Middle frontal gyrus (tissue), 1 donor: ENCODE data around the gene NLRC3.

Experiments
- DNase-seq: peaks from one replicate; pipeline ENCODE4 v3.0.0-alpha.2; 2015; ENCODE audit warnings: low spot score; ENCODE audit errors: extremely low spot score

Gene NLRC3

DNA sequence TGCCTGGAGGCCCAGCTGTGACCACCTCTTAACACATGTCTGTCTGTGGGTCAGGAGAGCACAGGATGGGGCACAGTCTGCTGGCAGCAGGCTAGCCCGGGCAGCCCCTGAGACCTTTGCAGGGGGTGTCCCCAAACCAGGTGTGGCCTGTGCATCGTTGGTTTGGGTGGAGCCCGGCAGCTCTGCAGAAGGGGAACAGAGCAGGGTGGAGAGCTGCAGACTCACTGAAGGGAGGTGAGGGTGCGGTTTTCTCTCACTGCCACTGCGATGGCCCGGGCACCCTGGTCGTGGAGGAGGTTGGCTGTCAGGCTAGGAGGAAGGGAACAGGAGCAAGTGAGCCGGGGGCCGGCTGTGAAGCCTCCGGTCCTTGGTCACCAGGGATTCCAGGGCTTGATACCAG lies 28.8 kb downstream of the NLRC3 start:
- no peak for DNase-seq

DNA sequence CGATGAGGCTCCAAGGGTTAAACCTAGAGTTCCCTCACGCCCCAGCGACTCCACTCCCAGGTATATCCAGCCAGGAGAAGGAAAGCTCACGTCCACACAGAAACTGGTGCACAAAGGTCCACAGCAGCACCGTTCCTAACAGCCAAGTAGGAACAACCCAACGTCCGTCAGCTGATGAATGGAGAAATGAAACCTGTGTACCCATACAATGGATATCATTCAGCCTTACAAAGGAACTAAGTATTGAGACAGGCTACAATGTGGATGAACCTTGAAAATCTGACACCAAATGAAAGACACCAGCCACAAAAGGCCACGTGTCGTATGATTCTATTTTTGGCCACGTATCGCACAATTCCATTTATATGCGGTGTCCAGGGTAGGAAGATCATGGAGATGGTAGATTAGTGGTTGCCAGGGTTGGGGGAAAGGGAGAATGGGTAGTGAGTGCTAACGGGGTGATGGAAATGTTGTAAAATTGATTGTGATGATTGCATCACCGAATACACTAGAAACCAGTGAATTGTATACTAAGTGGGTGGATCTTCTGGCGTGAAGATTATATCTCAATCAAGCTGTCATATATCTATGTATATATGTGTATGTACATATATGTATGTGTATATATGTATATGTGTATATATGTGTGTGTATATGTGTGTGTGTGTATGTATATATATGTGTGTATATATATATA lies 30.1 kb downstream of the NLRC3 start:
- DNase-seq = no peak

DNA sequence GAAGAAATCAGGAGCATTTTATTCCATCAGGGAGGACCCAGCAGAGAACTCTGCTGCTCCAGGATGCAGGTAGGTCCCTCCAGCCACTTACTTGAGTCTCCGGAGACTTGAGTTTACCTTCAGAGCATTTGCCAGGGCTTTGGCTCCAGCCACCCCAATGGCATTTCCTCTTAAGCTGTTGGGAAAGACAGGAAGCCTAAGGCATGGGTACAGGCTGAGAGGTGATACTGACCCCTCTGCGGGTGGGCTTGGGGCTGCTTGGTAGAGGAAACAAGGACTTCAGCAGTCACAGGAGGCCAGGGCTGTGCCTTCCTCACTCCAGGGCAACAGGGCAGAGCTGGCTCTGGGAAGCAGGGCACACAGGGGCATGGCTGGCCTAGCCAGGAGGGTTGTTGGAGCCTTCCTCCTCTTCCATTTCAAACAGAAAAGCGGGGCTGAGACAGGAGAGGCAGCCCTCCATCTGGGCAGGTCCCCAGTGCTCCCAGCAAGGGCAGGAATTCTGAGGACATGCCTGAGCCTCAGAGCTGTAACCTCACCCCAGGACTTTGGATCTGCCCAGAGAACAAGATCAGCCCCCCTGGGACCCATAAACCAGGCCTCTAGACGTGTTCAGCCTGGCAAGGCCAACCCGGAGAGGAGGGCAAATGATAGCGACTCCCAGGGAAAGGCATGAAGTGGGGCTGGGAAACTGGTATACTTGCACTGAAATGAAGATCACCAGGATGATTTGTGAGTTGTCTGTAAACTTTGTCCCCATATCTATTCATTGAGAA lies 34.4 kb downstream of the NLRC3 start:
- no peak for DNase-seq

DNA sequence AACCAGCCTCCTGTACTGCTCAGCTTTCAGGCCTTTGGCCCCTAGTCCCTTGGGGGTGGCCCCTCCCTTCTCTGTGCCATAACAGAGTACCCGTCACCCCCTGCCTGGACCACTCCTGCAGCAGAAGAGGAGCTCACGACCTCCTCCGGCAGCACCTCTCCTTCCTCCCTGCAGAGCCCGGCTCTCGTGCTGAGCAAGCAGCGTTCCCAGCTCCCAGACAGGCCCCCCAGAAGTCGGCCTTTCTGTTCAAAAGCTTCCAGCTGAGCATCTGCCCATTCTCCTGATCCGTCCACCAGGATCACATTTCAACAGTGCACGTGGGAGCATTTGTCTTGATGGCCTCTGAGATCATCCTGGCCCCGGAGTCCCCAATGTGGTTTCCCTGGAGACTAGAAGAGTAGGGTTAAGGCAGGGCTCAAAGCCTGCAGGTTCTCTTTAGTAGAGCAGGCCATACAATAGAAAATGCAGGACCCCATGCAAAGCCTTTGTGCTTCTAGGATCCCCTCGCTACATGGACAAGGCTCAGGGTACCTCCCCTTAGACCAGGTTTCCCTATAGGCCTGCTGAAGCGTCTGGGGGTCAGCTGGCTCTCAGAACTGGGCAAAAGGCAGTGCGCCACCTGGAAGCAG lies 35.6 kb downstream of the NLRC3 start:
- DNase-seq = no peak

DNA sequence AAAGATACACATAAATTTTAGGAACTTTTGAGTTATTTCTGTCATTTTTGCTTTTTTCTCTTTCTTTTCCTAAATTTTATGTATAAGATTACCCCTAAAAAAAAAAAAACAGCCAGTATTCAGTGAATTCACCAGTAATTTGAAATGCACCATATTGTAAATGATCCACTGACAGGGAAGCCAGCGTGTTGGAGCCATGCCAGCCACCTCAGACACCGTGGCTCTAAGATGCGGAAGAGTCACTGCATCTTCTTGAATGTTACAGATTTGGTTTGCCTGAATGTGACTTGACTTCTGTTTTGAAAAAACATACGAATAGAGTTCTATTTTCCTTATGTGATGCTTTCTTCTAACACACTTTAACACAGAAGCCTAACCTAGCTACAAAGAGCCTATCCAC lies 39.0 kb downstream of the NLRC3 start:
- DNase-seq = no peak

DNA sequence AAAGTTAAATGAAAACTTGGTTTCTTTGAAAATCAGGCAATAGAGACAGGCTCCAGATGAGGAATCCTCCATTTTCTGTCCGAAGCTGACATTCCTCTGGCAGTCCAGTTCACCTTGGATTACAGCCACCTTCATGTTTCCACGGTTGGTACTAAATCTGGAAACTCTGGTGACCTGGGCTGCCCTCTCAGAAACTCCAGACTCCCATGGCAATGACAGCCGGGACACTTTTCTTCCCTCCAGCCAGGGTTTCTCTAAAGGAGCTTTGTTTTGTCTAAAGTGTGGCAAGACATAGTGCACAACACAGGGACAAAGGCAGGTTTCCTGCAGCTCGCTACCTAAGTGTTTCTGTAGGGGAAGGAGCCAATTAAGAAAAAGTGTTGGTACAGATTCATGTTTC lies 40.4 kb downstream of the NLRC3 start:
- no peak for DNase-seq

DNA sequence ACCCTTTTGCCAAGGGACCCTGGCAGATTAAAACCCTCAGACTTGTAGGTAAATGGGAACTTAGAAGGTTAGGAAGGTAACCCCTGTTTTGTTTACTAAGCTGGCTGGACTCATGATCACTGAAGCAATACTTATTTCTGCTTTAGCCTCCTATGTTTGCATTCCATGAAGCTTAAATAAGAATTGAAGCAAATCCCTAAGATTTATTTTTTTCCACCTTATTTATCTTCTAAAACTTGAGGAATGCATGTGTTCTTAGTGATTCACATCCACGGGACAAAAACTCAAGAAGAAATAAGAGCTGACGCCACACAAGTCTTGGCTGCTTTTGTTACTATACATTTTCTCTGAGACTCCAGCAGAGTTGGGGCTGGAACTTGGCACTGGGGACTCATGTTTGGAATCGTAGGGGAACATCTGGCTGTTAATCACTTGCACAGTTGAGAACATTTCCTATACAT lies 40.9 kb downstream of the NLRC3 start:
- DNase-seq = no peak

DNA sequence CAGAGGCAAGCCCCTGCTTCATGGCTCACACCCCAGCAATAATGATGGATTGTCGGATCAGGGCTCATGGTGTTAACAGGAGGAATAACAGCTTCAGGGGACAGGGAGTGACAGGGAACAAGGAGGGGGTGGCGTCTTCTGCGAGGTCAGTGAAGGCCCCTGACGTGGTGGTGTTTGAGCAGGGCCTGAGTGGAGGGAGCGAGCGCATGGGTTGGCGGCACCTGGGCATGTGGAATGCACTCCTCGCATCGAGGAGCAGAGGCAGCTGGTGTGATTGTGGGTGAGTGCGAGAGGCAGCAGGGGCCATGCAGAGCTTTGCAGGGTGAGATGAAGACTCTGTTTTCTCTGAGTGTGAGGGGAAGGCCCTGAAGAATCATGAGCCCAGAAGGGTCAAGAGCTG lies 43.1 kb downstream of the NLRC3 start:
- DNase-seq = no peak

DNA sequence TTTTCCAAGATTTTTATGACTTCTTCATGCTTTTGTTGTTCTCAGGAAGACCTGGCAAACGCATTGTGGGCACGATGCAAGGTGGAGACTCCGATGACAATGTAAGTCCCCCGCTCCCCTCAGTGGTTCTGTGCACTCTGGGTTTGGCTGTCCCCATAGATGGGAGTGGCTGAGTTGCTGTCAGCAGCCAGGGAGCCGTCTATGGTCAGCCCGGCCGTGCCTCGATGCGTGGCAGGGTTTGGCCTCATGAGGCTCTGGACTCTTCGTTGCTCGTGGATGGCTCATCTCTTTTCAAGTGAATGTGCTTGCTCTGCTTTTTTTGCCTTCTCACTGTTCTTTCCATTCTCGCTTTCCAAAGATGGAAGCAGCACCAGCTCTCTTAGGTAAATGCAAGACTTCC lies 44.5 kb downstream of the NLRC3 start:
- no peak for DNase-seq

DNA sequence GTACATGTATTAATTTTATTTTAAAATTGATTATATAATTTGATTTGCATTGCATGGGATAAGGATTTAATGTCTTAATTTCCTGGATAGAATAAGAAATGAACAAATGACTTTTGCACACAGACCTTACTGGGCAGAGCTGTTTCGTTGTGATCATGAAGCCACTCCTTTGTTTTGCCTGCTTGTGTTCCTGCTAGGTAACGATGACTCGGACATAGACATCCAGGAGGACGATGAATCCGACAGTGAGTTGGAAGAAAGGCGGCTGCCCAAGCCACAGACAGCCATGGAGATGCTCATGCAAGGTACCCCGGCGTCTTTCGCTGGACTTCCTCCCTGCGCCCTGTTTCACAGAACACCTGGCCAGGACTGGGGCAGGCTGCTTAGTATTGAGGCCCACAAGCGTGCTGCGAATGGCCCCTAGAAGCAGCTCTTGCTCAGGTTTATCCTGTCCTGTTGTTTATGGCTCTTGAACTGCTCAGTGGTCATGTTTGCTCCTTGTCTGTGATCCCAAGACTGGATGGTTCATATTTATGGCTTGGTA lies 46.8 kb downstream of the NLRC3 start:
- DNase-seq = no peak

DNA sequence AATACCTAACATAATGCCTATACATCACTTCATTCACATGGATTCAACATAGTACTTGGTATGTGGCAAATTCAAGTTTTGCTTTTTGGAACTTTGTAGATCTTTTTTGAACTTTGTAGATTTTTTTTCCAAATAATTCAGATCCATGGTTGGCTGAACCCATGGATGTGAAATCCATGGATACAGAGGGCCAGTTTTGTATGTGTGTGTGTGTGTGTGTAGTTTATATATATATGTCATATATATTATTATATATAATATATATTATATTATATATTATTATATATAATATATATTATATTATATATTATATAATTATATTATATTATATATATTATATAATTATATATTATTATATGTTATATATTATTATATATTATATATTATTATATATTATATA lies 48.0 kb downstream of the NLRC3 start:
- no peak for DNase-seq

DNA sequence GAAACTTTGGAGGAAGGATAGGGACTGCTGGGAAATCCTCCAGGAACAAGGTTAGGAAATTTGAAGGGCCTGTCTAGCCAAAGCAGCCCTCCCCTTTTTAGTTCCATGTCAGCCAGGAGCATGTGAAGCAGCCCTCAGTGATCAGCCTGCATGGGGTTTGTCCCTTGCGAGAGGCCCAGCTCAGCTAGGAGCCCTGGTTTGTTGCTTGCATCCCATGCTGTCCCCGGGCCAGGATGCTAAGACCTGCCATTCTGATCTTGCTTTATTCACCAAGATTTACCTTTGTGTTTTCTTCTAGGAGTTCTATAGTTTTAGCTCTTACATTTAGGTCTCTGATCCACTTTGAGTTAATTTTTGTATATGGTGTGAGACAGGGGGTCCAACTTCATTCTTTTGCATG lies 48.8 kb downstream of the NLRC3 start:
- no peak for DNase-seq

DNA sequence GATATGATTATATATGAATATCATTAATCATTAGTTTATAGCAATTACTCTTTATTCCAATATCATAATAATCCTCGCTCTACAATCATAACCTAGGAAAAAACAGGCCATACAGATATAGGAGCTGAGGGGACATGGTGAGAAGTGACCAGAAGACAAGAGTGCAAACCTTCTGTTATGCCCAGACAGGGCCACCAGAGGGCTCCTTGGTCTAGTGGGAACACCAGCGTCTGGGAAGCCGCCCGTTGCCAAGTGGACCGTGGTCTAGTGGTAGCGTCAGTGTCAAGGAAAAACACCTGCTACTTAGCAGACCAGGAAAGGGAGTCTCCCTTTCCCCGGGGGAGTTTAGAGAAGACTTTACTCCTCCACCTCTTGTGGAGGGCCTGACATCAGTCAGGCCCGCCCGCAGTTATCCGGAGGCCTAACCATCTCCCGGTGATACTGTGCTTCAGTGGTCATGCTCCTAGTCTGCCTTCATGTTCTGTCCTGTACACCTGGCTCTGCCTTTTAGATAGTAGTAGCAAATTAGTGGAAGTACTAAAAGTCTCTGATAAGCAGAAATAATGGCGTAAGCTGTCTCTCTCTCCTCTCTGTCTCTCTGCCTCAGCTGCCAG lies 49.9 kb downstream of the NLRC3 start:
- DNase-seq = peak; percentile 36

DNA sequence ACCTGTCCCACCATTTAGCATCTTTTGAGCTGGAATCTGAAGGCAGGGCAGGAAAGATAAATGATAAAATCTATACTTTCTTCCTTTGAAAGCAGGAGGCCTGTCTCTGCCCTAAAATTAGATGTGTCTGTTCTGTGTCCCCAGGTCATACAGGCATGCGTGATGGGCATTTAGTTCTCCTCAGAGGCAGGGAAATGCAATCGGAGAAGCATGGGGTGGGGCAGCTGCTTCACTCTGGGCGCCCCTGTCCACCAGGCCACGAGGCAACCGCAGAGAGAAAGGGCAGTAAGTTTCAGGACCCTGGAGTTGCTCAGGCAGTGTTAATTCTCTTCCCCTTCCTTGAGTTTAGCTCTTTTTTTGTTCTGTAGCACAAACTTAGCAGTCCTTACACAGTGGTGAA lies 51.3 kb downstream of the NLRC3 start:
- DNase-seq = no peak

DNA sequence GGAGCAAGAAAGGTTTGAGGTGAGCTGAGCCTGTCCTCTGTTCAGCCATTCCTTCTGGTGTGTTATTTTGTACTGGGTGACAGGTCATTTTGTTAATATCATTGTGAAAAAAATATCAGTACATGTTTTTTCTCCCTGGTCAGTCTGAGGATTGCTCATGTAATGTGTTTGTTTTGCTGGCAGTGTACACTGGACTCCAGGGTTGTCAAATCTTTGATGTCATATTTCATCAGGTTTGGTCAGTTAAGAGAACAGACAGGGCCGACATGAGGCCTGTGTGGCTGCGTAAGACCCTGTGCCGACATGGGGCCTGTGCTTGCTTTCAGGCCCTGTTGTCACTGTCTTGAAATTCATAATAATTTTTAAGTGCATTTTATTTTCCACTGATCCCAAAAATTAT lies 53.9 kb downstream of the NLRC3 start:
- no peak for DNase-seq

DNA sequence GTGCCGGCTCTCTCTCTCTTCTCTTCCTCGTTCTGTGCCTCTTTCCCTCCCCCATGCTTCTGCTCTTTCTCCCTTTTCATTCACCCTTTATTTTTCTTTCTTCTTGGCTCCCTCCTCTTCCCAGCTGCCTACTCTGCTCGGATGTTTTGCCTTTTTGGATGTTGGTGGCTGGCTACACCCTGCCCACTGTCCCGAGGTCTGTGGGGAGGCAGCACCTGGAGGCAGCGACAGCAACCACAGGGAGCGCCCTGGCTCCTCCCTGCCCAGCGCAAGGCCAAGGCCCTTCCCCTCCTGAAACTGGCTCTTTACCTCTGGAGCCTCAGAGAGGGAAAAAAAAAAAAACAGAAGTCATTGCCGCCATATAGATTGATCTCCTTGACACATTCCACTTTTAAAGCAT lies 56.4 kb downstream of the NLRC3 start:
- no peak for DNase-seq

DNA sequence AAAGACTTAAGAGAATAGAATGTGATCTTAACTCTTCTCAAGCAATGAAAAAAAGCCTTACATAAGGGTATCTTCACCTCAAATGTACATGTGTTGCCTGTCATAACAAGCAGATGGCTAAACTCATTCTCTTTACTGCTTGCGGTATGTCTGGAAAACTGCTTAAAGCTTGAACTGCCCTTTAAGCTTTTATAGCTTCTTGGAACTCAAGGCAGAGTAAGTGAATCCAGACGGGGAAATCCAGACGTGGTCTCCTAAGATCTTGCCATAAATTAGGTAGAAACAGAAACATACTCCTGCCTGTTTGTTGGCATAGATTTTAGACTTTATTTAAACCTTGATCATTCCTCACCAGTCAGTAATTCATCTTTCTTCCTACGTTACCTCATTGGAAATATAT lies 56.8 kb downstream of the NLRC3 start:
- DNase-seq = no peak

DNA sequence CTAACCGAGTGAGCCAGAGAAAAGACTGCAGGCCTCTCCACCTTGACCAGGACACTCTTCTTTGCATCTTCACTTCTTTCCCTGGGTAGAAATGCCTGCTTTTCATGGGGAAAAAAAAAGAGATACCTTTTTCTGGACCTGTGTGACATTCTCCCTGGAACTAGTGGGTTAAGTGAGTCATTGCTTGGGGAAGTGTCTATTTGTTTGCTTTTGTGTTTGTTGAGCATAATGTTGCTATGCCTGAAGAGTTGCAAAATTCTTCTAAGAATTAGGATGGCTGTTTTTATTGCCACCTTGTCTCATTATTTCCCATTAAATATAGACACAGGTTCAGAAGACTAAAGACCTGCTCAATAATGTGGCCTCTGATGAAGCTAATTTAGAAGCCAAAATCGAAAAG lies 57.6 kb downstream of the NLRC3 start:
- DNase-seq = no peak

DNA sequence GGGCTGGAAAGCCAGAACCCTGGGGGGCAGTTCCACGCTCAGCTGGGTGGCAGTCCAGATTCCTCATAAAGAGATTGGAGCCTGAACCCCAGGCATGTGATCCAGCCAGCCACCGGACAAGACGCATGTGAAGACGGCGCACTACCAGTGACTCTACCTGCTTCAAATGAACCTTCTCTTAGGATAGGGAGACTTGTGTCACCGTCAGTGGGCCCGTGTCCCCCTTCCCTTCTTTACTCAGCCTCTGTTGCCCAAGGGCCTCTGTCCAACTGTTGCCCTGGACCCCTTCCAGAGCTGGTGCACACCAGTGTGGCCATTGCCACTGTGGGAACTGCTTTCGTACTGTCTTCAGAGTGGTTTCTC lies 58.2 kb downstream of the NLRC3 start:
- DNase-seq = no peak

DNA sequence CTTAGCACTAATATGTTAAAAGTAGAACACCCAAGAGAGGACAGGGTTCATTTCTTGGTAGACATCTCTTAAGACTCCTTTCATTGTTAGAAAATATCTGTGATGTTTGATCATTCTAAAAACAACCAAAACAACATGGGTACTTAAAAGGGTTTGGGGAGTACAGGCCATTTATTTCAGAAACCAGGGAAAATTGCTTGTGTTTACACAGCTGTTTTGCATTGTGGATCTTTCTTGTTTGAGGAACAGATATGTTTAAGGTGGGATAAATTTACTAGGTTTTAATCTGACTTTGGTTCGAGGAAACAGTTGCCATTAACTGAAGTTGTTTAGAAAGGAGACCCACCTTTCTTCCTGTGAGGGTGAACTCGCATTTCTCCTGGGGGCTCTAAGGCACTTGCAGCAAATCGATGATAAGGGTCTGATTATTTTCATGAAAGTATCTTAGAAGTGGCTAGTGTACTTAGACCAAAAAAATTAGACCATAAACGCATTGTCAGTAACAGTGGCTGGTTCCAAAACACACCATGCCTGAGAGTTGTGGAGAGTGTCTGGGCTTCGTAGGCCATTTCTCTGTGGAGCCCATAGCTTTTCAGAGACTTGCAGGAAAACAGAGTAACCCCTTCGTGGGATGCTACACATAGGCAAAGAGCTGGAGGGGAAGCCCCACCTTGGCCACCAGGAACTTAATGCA lies 58.8 kb downstream of the NLRC3 start:
- DNase-seq = no peak

DNA sequence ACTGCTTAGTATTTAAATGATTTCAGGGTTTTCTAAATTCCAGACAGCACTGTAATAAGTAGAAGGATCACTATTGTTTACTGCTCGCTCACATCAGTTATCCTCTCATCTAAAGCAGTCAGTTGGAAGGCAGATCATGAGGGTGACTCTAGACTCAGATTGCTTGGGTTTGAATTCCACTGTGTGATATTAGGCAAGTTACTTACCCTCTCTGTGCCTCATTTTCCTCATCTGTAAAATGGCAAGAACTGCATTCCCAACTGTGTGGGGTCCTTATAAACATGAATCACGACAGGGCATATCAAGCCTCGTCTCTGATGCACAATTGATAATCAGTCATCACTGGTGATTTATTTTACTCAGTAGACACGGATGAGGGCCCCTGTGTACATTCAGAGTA lies 61.3 kb downstream of the NLRC3 start:
- no peak for DNase-seq
